SHP77 (cell line): ENCODE results near the gene PRSS8.

ENCODE experiments used
- DNase-seq, 2 experiments: peaks; one replicate each; lab custom pipeline; 2025; lab: John Stamatoyannopoulos, UW

Gene PRSS8

GRCh38 chr16:31082368-31083045 is 53.0 kb downstream of the PRSS8 start:
- DNase-seq, result no peak
